A549 treated with GW870086 at 1 μM for 4 hours (cell line): Measurements from ENCODE around the gene C17orf50. TPM values are rescaled to one million over a fixed set of nuclear protein-coding genes. Genes with fewer than 3 reads are reported as not detected.

ENCODE experiments used
- total RNA-seq: library from RNA; stranded (reverse); fragments of 200-300 nt; extraction: Qiagen RNA extraction; gene quantifications from 5 replicates; pipeline ENCODE4 v1.2.3, GENCODE V29; 2022; ENCODE audit warnings: low read depth

The C17orf50 gene
- 0.14 to 0.48 TPM (median 0.30 TPM) in 5 replicates for total RNA-seq

DNA sequence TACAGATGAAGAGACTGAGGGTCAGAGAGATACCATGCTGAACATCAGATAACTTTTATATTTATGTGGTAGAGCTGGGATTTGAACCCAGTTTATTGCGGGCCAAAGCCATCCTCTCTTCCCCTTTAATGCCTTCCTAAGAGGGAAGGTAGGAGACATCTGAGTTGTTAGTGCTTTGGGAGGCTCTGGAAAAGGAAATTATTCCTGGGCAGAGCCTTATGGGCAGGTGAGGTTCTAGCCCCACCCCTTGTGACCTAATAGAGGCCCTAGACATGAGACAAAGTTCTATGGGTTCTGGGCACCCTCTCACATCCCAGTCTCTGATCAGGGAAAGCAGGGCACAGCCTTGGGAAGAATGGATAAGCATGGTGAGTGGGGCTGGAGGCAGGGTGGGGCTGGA is at the start of gene C17orf50:
TSS of gene C17orf50 (plus strand) at position 301 of the 400 bp plus-strand sequence. CDS start at position 356, 55 bp downstream.

DNA sequence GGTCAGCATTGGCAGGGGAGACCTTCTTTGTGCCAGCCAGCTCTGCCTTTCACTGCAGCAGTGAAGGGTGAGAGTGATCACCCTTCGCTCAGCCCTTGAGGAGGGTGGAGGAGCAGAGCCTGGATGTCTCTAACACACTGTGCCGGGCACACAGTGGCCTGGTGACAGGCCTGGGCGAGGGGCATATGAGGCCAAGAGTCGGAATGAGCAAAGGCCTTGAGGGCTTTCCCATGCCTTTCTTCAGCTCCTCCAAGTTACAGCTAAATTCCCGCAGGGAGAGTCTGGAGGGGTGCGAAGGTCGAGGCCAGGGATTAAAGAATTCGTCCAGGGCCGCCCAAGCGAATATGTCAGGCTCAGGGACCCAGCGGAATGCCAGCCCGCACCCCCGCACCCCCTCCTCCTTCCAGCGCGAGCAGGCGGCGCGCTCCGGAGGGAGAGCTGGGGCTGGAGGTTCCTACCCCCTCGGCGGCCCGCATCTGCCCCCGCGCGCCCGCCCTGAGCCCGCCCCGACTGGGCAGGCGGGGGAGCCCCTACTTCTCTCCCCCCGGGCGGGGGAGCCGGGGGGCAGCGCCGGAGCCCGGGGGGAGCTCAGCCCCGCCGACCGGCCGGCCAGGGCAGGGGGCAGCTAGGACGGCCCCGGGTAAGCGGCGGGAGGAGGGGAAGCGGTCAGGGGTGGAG is 29.3 kb upstream of the C17orf50 start, which contains the start of gene RASL10B:
TSS of gene RASL10B (plus strand) at position 401 of the 678 bp plus-strand sequence. CDS start 3,546 bp downstream, outside the sequence.

DNA sequence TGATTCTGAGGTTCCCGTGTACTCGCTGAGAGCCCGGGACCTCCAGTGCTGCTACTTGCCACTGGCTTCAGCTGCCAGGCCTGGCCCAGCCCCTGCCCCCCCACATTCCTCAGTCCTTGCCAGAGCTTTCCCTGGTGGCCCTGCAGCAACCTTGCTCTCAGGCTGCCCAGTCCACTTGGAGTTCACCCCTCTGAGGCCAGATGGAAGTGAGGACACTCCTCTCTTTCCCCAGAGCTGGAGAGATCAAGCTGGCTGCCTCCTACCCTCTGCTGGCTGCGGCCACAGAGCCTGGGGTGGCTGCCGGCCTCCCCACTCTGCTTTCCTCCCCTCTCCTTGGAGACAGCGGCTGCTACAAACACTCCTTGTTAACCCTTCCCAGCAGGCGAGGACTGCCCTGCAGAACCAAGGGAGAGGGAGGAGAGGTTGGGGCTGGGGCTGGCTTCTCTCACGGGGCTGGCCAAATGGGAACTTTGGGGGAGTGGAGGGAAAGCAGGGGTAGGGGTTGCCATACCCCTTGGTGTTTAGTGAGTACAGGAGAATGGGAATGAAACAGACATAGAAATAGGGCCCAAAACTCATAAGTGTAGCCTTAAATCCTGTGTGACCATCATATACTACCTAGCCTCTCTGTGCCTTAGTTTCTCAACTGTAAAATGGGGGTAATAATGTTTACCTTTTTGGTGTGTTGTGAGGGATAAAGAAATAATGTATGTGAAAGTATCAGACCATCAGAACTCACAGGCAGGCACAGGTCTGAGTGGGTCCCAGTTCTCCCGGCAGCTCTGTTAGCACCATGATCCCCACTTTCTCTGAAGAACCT is 7.5 kb upstream of the C17orf50 start, which contains the start of gene GAS2L2:
TSS of gene GAS2L2 (minus strand) at position 295 of the 820 bp plus-strand sequence. CDS start 389 bp downstream, outside the sequence.

DNA sequence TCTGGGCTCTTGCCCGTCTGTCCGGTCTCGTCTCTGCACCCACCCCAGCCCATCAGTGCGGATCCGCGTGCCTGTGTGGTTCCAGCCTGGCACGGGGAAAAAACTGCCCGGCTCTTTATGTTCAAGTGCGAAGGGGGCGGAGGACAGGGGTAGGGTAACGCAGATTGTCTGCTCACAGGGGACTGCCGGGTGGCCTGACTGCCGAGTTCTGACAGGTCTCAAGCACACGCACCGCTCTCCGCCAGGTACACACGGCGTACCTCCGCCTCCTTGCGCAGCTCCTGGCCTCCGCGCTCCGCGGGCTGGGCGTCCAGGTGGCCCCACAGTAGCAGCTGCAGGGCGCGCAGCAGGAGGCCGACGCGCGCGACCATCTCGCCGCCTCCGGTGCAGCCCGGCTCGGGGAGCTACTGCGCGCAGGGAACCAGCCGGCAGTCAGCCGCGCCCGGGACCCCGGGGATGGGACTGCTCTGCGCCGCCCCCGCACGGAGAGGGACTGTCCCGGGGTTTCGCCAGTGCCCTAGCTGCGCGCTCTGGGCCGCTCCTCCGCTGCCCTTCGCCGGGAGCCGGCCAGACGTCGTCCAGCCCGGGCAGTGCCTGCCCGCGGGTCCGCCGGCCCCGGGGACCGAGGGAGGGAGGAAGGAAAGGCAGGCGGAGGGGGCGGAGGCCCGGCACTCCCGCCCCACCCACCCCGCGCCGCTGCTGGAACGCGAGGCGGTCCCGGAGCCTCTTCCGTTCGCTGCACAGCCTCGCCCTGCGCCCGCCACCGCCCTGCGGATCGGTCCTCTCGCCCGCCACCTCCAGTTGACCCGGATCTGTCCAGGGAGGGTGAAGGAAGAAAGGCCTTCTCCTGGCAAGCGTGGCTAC is 34.6 kb downstream of the C17orf50 start, which contains the start of gene MMP28:
TSS of gene MMP28 (minus strand) at position 635 of the 864 bp plus-strand sequence. CDS start at position 371, 264 bp downstream.

DNA sequence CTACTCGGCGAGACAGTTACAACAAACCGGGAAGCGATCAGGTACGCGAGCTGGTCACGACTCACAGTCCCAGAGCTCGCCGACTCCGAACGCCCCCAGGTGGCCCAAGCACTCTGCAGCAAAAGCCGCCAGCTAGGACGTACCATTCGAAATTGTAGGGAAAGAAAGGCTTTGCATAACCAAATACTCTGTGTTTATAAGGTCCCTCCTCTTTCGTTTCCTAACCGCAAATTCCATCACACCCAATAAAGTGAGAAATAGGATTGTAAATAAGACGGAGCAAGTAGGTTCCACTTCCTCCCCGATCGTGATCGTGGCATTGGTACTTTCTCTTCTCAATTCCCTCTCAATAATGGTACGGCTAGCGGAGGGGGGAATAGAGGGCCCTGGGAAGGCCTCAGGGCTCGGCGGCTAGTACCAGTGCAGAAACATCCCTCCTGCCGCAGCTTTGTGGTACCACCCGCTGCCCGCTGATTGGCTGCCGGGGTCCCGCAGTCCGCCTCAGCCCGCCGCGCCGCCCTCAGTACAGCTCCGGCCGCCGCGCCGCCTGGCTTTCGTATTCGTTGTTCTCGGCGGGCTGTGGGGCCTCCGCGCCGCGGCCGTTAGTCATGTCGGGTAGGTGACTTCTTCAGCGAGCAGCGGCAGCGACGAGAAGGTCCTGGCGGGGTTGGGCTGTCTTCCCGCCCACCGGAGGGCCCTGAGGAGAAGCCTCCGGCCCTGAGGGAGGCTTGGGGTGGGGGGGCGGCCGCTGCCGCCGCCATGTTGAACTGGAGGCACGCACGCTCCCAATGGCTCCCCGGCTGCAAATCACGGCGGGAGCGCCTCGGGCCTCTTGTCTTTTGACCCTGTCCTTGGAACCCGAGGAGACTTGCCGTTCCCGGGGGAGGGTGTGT is 48.5 kb downstream of the C17orf50 start, which contains the start of gene TAF15:
TSS of gene TAF15 (plus strand) at position 523 of the 893 bp plus-strand sequence. CDS start at position 609, 86 bp downstream.

Other genes with a start within 250 kb of the C17orf50 start
- 0.09 TPM in 1 of 5 replicates, not detected in the others for gene SLFN12L, start 223.2 kb upstream of the C17orf50 start, total RNA-seq
- gene SLFN14, start 200.1 kb upstream of the C17orf50 start, total RNA-seq, result not detected in 5 replicates
- gene PEX12, start 182.3 kb upstream of the C17orf50 start, total RNA-seq, result 6.6 to 9.2 TPM (median 7.5 TPM) in 5 replicates
- gene AP2B1, start 173.6 kb upstream of the C17orf50 start, total RNA-seq, result 119 to 148 TPM (median 137 TPM) in 5 replicates
- gene RASL10B, start 29.2 kb upstream of the C17orf50 start, total RNA-seq, result 0.09 to 0.38 TPM (median 0.15 TPM) in 4 of 5 replicates, not detected in the other
- gene GAS2L2, start 7.6 kb upstream of the C17orf50 start, total RNA-seq, result 0.07 to 0.12 TPM (median 0.09 TPM) in 3 of 5 replicates, not detected in the others
- 5.5 to 10.2 TPM (median 8.6 TPM) in 5 replicates for gene MMP28, start 34.8 kb downstream of the C17orf50 start, total RNA-seq
- gene TAF15, start 48.6 kb downstream of the C17orf50 start, total RNA-seq, result 204 to 217 TPM (median 207 TPM) in 5 replicates
- gene HEATR9, start 108.0 kb downstream of the C17orf50 start, total RNA-seq, result not detected in 5 replicates
- 0.61 to 1.8 TPM (median 1.2 TPM) in 5 replicates for gene CCL5, start 119.5 kb downstream of the C17orf50 start, total RNA-seq
- gene RDM1, start 169.9 kb downstream of the C17orf50 start, total RNA-seq, result 2.6 to 3.6 TPM (median 2.9 TPM) in 5 replicates
- not detected in 5 replicates for gene LYZL6, start 182.8 kb downstream of the C17orf50 start, total RNA-seq
- not detected in 5 replicates for gene CCL16, start 220.6 kb downstream of the C17orf50 start, total RNA-seq
- not detected in 5 replicates for gene CCL14, start 225.8 kb downstream of the C17orf50 start, total RNA-seq
- not detected in 5 replicates for gene CCL15, start 240.7 kb downstream of the C17orf50 start, total RNA-seq